LNCAP (cell line): Measurements from ENCODE around the gene C8B.

Source experiments
- TF ChIP-seq, protein P1 (sequence below): fragments of 450-650 bp; IDR thresholded peaks from 2 replicates; pipeline ENCODE4 v1.5.1; 2017; ENCODE audit warnings: mild to moderate bottlenecking

The C8B gene

DNA sequence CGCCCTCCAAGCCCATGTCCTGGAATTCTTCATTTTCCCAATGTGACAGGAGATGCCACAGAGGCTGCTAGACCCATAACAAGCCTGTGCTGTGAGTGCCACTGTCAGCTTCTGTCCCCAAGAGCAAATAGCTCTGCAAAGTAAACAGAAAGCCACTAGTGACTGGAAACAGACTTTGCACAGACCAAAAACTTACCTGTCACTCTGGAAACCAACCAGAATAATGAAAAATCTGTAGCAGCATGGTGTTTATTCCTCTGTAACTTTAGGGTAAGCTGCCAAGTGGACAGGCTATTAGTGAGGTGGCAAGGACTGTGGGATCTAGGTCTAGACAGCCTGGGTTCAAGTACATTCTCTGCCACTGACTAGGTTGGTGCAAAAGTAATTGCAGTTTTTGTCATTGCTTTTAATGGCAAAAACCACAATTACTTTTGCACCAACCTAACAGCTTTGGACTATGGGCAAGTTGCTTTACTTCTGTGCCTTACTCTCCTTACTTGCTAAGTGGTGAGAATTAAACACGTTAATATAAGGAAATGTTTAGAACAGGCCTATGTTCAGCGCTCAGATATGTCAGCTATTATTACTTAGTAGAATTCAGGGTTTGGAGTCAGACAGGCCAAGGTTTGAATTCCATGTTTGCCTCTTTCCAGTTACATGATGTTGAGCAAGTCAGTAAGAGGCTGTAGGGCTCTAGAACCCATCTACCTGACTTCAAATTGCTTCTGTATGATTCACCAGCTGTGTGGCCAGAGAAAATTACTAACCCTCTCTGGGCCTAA is at the start of gene C8B:
TSS of gene C8B (minus strand) at position 100 of the 782 bp plus-strand sequence. CDS start at position 33, 67 bp downstream.
- TF ChIP-seq, protein P1, sequence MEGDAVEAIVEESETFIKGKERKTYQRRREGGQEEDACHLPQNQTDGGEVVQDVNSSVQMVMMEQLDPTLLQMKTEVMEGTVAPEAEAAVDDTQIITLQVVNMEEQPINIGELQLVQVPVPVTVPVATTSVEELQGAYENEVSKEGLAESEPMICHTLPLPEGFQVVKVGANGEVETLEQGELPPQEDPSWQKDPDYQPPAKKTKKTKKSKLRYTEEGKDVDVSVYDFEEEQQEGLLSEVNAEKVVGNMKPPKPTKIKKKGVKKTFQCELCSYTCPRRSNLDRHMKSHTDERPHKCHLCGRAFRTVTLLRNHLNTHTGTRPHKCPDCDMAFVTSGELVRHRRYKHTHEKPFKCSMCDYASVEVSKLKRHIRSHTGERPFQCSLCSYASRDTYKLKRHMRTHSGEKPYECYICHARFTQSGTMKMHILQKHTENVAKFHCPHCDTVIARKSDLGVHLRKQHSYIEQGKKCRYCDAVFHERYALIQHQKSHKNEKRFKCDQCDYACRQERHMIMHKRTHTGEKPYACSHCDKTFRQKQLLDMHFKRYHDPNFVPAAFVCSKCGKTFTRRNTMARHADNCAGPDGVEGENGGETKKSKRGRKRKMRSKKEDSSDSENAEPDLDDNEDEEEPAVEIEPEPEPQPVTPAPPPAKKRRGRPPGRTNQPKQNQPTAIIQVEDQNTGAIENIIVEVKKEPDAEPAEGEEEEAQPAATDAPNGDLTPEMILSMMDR, result no peak

DNA sequence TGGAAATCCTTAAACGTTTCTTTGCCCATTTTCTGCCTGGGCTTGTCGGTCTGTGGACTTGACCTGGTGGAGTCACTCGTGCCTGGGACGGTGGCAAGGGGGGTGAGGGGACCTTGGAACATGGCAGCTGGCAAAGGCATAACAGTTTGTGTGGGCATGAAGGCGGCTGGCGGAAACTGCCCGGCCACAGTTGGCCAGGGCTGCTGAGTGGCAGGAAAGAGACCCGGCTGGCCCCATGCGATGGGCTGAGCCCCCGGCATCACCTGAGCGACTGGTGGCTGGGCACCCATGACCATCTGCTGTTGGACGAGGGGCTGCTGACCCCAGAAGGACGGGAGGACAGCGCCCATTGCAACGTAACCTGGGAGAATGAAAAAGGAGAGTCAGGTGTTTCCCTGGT is 49.3 kb upstream of the C8B start:
- TF ChIP-seq, protein P1, result no peak

DNA sequence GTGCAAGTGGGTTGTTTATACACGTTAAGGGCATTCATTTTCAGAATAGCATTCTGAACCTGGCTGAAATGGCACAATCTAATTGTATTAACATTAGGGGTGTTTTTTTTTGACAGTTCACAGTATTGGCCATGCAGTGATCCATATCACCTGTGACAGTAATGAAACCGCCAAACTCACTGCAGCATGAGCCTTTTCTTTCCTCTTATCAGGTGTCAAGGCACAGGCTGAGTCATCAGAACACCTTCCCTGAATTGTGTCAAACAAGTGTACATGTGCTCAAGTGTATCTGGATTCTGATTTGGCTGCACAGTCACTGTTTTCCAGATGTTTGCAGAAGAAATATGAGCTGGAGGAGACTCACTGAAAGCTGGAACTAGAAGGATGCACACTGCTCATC is 47.7 kb upstream of the C8B start:
- TF ChIP-seq, protein P1, result no peak

DNA sequence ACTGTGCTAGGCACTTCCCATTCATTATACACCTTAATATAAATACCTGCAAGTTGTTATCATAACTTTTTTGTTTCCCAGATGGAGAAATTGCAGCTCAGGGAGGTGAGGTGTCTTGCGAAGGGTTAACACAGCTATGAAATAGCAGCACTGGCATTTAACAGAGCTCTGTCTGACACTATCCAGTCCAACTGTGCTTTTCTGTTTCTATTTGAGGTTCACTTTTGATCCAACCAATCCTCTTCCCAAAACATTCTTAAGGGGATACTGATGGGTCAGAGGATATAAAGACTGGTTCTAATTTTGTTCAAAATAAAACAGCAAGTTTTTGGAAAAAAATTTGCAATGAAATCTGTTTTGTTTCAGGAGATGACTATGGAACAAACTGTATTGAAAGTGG is 46.5 kb upstream of the C8B start:
- TF ChIP-seq, protein P1, result no peak

DNA sequence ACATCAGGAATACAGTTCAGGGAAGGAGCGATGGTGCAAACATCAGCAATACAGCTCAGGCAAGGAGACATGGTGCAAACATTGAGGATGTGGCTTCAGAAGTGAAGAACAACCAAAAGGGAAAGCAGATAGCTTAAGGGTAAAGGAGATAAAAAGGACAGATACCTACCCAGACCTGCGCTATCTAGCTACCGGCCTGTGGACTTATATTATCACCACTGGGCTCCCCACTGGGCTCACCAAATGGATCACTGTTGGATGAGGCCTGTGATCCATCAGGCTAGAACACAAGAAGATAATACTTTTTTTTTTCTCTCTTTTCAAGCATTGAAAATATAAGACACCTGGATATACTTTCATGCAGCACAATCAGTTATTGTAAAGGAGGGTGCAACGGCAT is 44.7 kb upstream of the C8B start:
- TF ChIP-seq, protein P1, result no peak

DNA sequence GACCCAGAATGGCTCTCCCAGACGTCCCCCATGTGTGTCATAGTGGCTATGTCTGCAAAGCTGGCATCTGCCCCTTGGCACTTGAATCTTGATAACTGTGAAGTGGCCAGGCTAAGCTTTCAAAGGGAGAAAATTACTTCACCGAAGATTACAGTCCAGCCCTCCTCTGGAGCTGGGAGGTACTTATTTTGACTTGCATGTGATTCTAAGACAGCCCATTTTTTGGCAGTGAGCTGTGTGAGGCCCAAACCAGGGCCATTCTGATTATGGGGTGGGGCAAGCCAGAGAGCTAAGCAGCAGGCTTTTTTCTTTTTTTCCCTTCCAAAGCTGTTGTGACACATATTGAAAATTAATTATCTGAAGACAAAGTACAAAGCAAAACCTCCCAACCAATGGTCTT is 42.1 kb upstream of the C8B start:
- TF ChIP-seq, protein P1, result no peak

DNA sequence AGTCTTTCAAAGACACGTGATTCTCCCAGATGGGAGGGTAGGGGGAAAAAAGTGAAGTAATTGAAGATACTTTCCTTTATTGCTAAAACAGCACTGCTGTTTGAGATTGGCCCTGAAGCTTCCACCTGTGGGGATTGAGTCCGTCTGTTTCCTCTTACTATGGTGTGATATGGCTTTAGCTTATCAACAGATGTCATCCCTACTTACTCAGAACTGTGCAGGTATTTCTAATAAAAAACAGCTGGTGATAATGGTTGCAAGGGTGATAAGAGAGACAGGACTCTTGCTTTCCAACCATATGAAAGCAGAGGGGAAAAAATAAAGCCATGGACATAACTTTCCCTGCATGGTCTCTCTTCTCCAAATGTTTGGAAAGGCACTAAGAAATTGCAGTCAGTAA is 41.7 kb upstream of the C8B start:
- TF ChIP-seq, protein P1, result no peak
